ENCODE measurements around the gene TCF25.
"Not testable (repeated sequence)": the region's sequence is repeated elsewhere in the genome, so short reads cannot be mapped to it uniquely, and the experiment has no call there.

Gene TCF25, protein sequence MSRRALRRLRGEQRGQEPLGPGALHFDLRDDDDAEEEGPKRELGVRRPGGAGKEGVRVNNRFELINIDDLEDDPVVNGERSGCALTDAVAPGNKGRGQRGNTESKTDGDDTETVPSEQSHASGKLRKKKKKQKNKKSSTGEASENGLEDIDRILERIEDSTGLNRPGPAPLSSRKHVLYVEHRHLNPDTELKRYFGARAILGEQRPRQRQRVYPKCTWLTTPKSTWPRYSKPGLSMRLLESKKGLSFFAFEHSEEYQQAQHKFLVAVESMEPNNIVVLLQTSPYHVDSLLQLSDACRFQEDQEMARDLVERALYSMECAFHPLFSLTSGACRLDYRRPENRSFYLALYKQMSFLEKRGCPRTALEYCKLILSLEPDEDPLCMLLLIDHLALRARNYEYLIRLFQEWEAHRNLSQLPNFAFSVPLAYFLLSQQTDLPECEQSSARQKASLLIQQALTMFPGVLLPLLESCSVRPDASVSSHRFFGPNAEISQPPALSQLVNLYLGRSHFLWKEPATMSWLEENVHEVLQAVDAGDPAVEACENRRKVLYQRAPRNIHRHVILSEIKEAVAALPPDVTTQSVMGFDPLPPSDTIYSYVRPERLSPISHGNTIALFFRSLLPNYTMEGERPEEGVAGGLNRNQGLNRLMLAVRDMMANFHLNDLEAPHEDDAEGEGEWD

DNA sequence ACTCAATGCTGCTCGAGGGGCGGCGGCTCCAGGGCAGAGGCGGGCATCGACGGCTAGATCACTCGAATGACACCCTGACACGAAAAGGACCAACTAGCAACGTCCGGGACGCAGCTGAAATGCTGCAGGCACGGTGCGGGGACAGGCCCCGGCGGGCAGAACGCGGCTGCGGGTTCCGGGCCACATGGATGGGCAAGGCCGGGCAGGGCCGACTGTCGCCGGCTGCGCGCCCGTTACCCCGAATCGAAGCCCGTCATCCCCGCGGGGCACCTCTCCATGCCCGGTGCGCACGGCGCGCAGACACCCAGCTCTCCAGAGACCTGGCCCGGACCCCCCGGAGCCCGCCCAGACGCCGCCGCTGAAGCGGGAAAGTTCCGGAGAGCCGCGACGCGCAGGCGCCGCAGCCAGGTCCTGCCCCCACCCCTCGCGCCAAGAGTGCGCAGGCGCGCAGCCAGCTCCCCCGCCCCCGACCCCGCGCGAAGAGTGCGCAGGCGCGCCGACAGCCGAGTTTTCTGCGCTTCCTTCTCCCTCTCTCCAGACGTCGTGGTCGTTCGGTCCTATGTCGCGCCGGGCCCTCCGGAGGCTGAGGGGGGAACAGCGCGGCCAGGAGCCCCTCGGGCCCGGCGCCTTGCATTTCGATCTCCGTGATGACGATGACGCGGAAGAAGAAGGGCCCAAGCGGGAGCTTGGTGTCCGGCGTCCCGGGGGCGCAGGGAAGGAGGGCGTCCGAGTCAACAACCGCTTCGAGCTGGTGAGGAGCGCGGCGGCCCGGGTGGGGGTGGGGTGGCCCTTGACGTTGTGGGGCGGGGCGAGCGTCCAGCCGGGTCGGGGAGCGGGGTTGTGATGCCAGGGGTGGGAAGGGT lies at the start of gene TCF25:
TCF25 (plus strand) TSS at position 484 of the 863 bp plus-strand sequence; CDS start at position 560, 76 bp downstream.
- peak; percentile 80 for DNase-seq (ENCODE audit: low read depth)

DNA sequence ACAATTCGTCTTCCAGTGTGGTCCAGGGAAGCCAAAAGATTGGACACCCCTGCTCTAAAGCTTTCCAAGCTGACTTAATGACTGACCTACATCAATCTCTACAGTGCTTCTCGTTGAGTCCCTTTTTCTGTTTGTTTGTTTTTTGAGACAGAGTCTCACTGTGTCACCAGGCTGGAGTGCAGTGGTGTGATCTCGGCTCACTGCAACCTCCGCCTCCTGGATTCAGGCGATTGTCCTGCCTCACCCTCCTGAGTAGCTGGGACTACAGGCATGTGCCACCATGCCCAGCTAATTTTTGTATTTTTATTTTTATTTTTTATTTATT lies 49.6 kb upstream of the TCF25 start:
- DNase-seq (ENCODE audit: low read depth), result not testable (repeated sequence)

DNA sequence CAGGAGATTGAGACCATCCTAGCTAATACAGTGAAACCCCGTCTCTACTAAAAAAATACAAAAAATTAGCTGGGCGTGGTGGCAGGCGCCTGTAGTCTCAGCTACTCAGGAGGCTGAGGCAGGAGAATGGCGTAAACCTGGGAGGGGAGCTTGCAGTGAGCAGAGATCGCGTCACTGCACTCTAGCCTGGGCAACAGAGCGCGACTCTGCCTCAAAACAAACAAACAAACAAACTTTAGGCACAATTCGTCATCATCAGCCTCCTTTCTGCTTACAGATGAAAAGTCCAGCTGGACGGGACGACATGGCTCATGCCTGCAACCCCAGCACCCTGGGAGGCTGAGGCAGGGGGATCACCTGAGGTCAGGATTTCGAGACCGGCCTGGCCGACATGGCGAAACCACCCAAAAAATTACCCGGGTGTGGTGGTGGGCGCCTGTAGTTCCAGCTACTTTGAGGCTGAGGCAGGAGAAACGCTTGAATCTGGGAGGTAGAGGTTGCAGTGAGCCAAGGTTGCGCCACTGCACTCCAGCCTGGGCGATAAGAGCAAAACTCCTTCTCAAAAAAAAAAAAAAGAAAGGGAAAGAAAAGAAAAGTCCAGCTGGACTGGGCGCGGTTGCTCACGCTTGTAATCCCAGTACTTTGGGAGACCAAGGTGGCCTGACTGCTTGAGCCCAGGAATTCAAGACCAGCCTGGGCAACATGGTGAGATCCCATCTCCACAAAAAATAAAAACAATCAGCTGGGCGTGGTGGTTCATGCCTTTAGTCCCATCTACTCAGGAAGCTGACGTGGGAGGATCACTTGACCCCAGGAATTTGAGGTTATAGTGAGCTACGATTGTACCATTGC lies 46.6 kb upstream of the TCF25 start:
- DNase-seq (ENCODE audit: low read depth), result no peak

DNA sequence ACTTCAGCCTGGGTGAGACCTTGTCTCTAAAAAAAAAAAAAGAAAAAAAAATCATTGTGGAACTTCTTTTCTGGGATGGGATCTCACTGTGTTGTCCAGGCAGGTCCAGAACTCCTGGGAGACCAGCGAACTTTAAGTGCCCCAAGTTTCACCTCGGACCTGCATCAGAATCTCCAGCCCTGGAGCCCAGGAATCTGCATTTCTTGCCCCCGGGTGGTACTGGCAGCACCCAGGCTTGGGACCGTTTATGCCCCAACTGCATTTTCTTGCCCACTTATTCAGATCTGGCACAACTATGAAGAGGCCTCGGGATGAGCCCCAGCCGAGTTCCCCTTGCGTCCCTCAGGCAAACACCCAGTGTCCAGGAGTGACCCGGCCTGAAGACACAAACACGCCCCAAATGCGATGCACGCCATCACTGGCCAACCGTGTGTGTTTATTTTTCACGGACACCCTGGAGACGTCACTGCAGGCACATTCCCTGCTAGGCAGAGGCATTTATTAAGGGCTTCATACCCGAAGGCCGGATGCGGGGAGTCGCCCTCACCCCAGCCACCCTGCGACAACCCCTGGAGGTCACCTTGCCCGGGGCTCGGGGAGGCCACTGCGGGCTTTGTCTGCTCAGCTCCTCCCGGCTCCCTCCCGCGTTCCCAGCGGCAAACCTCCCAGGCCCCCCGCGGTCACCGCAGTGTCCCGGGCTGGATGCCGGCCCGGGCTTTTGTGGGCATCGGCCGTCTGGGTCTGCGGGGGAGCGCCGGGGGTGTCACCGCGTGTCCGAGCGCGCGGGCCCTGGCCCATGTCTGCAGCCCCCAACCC lies 45.8 kb upstream of the TCF25 start:
- DNase-seq (ENCODE audit: low read depth), result no peak

DNA sequence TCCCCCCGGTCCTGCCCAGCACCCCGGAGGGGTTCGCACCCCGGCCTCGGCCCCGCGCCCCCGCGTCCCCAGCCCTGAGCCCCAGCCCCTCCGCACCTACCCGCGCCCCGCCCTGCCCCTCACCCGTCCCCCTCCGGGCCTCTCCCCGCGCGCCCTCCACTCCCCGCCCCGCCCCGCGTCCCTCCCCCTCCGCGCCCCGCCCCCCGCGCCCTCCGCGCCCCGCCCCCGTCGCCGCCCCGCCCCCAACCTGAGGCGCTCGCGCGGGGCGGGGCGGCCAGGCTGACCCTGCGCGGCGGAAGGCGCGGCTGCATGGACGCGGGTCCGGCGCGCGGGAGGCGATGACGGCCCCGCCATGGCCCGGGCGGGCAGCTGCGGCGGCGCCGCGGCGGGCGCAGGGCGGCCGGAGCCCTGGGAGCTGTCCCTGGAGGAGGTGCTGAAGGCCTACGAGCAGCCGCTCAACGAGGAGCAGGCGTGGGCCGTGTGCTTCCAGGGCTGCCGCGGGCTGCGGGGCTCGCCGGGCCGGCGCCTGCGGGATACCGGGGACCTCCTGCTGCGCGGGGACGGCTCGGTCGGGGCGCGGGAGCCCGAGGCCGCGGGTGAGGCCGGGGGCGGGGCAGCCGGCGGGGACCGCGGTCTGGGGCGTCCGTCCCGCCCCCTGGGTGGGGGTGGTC lies 45.1 kb upstream of the TCF25 start, which contains the start of gene SPIRE2:
SPIRE2 (plus strand) TSS at position 277 of the 671 bp plus-strand sequence; CDS start at position 353, 76 bp downstream.
- DNase-seq (ENCODE audit: low read depth), result peak; percentile 46

DNA sequence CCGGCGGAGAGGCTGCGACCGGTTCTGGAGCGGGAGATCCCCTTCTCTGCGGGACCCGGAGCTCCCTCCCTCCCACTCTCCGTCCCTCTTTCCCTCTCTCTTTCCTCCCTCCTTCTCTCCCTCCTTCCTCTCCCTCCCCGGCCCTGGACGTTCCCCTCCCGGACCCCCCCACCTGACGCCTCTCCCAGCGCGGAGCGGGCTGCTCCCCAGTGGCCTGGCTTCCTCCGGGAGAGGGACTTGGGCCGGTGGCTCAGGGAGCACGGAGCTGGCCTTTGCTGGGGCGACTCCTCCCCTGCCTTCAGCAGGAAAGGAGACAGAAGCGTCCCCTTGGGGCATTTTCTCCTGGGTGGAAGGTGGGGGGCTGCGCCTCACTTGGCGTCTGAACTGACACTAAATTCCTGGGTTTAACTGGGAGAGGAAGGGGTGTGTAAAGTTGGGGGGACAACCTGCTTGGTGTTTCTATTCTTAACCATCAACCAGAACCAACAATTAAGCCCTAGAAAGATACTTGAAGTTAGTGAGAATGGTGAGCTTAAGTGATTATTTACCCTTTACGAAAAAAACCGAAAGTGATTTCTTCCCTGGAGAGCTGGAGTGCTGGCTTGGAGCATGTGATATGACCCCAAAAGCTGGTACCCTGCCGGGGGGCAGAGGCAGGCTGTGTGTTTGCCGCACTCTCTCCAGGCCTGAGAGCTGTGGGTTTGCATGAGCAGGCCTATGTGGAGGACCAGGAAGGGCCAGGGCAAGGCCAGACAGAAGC lies 44.3 kb upstream of the TCF25 start:
- no peak for DNase-seq (ENCODE audit: low read depth)

DNA sequence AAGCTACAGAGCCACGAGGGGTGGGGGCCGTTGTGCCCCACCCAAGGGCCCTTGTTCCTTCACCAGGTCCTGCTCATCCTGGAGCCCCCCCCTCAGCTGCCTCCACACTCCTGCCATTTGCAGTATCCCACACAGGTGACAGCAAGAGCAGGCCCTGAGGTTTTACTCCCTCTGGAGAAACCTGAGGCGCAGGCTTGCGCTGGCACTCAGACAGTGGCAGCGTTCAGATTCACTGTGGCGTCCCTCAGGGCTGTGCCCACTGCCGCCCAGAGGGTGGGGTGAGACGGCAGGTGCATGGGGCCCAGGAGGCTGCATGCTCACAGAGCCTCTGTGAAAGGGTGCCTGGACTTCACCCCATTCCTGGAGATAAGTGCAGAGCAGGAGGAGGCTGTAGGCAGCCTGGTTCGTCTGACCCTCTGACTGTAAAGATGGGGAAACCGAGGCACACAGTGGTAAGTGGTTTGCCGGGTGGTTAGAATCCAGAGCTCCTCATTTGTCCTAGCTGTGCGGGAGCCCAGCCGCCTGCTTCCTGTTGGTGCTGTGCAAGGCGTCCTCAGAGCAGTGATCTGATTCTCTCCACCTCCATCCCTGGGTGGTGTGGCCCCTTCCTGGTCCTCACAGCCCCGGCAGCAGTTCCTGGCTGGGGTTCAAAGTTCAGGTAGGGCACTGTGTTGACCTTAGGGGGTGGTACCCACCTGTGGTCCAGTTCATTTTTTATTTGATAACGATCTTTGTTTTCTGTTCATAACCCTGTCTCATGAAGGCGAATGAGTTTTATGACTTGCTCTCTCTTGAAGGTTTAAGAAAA lies 43.6 kb upstream of the TCF25 start:
- DNase-seq (ENCODE audit: low read depth), result no peak

DNA sequence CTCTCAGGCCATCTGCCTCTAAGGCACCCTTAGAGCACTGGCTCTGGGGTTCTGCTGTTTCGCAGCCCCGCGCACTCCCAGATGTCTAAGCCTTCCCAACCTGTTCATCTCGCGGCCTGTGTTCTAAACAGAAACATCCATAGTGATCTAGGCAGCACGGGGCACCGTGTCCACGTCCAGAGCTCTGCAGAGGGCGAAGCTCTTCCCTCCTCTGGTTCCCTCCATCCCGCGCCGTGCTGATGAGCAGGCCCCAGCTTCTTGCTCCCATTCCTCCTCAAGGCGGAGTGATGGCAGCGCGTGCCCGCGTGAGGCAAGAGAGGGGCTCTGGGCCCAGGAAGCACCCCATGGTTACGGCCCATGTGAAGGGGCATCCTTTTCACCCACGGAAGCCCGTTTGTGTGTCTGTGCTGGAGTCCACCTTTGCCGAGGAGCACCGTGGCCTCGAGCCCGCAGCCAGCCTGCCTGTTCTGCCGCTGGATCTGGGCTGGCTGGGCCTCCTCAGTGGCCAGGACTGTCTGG lies 41.5 kb upstream of the TCF25 start:
- DNase-seq (ENCODE audit: low read depth), result no peak

DNA sequence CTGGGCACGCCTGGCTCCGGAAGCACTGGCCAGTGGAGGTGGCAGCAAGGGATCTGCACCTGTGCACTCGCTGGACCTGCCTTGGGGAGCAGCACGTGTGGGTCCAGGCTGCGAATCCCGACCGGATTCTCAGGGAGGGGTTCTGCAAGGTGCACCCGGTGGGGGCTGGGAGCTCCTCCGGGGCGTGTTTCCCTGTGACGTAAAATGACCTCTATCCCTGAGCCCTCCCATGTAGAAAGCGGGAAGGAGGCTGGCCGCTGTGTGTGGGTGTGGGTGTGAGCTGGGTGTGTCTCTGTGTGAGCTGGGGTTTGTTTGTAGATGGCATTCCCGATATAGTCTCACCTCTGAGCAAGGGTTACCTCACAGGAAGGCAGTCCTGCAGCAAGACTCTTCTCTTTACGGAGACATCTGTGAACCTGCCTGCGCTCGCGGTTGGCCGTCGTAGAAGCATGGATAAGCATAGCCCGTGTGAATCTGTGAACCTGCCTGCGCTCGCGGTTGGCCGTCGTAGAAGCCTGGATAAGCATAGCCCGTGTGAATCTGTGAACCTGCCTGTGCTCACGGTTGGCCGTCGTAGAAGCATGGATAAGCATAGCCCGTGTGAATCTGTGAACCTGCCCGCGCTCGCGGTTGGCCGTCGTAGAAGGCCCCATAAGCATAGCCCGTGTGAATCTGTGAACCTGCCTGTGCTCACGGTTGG lies 39.6 kb upstream of the TCF25 start:
- not testable (repeated sequence) for DNase-seq (ENCODE audit: low read depth)

DNA sequence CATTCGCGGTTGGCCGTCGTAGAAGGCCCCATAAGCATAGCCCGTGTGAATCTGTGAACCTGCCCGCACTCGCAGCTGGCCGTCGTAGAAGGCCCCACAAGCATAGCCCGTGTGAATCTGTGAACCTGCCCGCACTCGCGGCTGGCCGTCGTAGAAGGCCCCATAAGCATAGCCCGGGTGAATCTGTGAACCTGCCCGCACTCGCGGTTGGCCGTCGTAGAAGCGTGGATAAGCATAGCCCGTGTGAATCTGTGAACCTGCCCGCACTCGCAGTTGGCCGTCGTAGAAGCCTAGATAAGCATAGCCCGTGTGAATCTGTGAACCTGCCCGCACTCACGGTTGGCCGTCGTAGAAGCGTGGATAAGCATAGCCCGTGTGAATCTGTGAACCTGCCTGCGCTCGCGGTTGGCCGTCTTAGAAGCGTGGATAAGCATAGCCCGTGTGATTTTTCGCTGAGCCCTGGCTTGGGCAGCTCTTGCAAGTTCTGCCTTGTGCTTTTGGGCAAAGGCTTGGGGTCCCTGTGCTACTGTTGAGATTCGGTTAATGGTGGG lies 38.5 kb upstream of the TCF25 start:
- DNase-seq (ENCODE audit: low read depth), result not testable (repeated sequence)

DNA sequence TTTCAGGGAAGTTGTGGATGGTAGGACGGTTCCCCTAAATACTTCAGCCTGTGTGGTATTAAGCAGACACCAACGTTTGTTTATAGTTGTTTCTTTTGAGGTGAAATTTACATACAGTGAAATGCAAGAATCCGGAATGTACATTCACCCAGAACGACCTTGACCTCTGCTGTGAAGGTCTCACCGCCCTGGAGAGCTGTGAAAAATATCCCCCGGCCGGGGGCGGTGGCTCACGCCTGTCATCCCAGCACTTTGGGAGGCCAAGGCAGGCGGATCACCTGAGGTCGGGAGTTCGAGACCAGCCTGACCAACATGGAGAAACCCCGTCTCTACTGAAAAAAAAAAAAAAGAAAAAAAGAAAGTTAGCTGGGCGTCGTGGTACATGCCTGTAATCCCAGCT lies 36.9 kb upstream of the TCF25 start:
- DNase-seq (ENCODE audit: low read depth), result not testable (repeated sequence)

DNA sequence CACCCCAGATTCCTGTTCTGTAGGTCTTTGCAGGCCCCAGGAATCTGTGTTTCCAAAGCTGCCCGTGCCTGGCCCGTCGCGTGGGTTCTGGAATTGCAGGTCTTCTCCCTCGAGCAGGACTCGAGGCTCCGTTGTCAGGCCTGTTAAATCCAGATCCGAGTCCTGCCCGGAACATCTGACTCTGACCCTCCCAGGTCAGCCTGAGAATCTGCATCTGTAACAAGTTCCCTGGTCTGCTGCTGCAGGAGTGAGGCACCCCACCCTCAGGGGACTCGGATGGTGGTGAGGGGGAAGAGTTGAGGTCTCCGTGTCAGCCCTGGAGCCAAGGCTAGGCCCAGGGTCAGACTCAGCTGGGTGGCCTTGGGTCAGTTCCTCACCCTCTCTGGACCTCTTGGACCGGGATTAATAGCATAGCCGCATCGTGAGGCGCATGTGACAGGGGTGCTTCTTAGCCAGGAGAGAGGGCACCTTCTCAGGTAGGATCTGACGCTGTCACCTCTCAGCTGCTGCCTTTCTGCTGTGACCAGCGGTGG lies 36.3 kb upstream of the TCF25 start:
- no peak for DNase-seq (ENCODE audit: low read depth)

DNA sequence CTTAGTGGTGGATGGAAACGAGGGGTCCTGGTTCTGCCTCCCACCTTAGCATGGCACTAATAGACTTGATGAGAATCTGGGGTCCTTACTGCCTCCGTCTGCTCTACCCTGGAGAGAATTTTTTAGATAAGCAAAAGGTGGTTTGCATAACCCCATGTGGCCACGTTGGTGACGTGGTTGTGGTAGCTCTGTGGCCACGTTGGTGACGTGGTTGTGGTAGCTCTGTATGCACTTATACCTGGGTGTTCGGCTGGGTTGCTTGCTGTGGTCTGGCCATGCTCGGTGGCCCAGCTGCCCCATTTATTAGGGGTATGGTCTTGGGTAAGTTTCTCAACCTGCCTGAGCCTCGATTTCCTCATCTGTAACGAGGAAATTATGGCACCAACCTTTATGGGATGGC lies 32.1 kb upstream of the TCF25 start:
- peak; percentile 12 for DNase-seq (ENCODE audit: low read depth)

DNA sequence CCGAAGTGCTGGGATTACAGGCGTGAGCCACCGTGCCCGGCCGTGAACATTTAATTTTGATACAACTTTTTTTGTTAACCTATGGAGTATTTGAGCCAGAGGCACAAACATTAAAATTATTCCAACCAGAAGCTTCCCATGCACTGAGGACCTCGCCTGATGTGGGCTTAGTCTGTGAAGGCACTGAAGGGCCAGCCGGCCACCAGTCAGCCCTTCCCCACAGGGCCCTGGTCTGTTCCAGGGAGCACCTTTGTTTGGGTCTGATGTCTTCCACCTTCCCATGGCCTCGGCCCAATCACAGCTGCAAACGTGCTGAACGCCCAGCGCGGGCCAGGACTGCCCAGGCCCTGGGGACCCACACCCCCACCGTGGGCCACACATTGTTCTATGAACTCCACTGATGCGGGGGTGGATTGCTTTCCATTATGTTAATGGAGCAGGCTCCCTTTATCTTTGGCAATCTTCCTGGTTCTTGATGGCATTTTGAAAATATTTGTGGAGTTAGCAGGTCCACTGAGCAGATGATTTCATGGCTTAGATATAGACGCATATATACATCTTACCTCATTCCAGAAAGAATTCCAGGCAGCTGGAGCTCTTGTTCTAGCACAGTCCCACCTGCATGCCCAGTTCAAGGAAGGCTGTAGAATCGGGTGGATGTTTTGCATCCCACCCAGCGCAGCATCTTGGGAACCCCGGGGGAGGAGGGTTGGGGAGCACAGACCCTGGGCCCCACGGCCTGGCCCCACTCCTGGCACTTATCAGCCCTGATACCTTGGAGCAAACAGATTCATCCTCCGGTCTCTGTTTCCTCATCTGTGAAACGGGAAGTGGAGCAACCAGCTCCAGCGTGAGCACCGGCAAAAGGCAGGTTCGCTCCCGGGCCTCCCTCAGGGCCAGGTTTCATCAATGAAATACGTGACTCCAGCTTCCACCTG lies 30.7 kb upstream of the TCF25 start:
- no peak for DNase-seq (ENCODE audit: low read depth)

DNA sequence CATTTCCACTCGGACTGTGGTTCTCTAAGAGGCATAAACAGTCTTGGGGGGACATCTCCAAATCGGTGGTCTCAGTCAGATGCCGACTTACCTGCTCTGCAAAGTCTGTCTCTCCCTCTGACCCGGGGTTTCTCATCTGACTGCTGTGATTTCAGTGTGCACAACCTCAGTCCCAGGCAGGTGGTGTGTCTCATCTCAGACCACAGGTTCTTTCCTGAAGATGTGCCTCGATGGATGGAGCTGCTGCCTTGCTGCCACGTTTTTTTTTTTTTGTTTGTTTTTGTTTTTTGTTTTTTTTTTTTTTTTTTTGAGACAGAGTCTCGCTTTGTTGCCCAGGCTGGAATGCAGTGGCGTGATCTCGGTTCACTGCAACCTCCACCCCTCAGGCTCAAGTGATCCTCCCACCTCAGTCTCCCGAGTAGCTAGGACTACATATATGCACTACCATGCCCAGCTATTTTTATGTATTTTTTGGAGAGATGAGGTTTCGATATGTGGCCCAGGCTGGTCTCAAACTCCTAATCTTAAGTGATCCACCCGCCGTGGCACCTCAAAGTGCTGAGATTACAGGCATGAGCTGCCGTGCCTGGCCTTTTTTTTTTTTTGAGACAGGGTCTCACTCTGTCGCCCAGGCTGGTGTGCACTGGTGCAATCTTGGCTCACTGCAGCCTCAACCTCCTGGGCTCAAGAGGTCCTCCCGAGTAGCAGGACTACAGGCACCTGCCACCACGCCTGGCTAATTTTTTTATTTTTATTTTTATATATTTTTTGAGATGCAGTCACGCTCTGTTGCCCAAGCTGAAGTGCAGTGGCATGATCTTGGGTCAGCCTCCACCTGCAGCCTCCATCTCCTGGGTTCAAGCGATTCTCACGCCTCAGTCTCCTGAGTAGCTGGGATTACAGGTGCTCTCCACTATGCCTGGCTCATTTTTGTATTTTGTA lies 29.7 kb upstream of the TCF25 start:
- DNase-seq (ENCODE audit: low read depth), result no peak
